Spleen (tissue), 7 donors: ENCODE results near the gene CXCL13.
A peak's percentile ranks its signal among the peaks of the same experiment; 100 is the strongest.

Experiments
- POLR2A ChIP-seq, 3 donors: fragments of 450-650 bp; IDR thresholded peaks; one replicate each; pipeline ENCODE4 v1.5.1; 2017; ENCODE audit warnings: antibody characterized with exemption in 3 of 3, mild to moderate bottlenecking in 1 of 3
- TF ChIP-seq, protein P1 (sequence below), 11 experiments: fragments of 200-600 bp in 7 of 11; fragments of 450-650 bp in 4 of 11; sonication (generic) in 4 of 11; IDR thresholded peaks in 8 of 11; conservative IDR thresholded peaks in 3 of 11; 1 replicate in 7 of 11; 2 replicates in 4 of 11; pipeline versions ENCODE4 v1.4.0 to v1.8.0; 2016 to 2021; ENCODE audit warnings: antibody characterized with exemption in 11 of 11, inconsistent platforms in 4 of 11, mild to moderate bottlenecking in 1 of 11
- donor health status: DM: no; HTN: no; CAD: no; lungs with moderate emphysema.
- donor health status: DM: no; HTN: no; CAD: no.
- donor health status: DM: no; HTN: no; CAD: no.

GRCh38 chr4:77600521-77601451 lies 4.8 kb upstream of the CXCL13 start:
- TF ChIP-seq, protein P1, sequence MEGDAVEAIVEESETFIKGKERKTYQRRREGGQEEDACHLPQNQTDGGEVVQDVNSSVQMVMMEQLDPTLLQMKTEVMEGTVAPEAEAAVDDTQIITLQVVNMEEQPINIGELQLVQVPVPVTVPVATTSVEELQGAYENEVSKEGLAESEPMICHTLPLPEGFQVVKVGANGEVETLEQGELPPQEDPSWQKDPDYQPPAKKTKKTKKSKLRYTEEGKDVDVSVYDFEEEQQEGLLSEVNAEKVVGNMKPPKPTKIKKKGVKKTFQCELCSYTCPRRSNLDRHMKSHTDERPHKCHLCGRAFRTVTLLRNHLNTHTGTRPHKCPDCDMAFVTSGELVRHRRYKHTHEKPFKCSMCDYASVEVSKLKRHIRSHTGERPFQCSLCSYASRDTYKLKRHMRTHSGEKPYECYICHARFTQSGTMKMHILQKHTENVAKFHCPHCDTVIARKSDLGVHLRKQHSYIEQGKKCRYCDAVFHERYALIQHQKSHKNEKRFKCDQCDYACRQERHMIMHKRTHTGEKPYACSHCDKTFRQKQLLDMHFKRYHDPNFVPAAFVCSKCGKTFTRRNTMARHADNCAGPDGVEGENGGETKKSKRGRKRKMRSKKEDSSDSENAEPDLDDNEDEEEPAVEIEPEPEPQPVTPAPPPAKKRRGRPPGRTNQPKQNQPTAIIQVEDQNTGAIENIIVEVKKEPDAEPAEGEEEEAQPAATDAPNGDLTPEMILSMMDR (IDR thresholded peaks at IDR 0.05 in 8 of 11, conservative IDR thresholded peaks at IDR 0.05 in 3 of 11) = peak; percentile 18 to 78 (median 67)
- TF ChIP-seq POLR2A (IDR thresholded peaks at IDR 0.05) = no peak
